Naive thymus-derived CD8-positive, alpha-beta T cell (primary cell): ENCODE results near the gene ATP2B3. TPM values are rescaled to one million over a fixed set of nuclear protein-coding genes. Genes with fewer than 3 reads are reported as not detected.

Source experiments
- ATAC-seq, 2 donors: fragments of 150-1000 bp; cut with Tn5 transposase in 1 of 2; sonication (Bioruptor Pico), chemical (Tn5 transposase) in 1 of 2; 1 replicate in 1 of 2; 2 replicates in 1 of 2; pipeline ENCODE4 v1.10.0; 2021; ENCODE audit warnings: mild to moderate bottlenecking in 2 of 2, moderate library complexity in 2 of 2
- POLR2A ChIA-PET: fragments of 350-600 bp; sonication (Branson Sonifier 250); formaldehyde crosslinking; loops from one replicate; lab custom pipeline; 2021; ENCODE audit warnings: antibody characterized with exemption; lab: Charles Lee
- DNase-seq, 10 donors: peaks; one replicate each; pipeline versions ENCODE4 v3.0.0 to v3.0.0-alpha.2; 2020 to 2022
- H3K27ac Mint-ChIP-seq, 10 donors: one replicate each; pipeline ENCODE4 v1.8.0; 2020 to 2022; ENCODE audit warnings: mild to moderate bottlenecking in 10 of 10, mixed read lengths in 10 of 10, moderate library complexity in 4 of 10, inconsistent platforms in 1 of 10
- H3K27me3 Mint-ChIP-seq, 5 donors: one replicate each; pipeline ENCODE4 v1.8.0; 2021 to 2022; ENCODE audit warnings: mixed read lengths in 5 of 5
- H3K36me3 Mint-ChIP-seq, 3 donors: one replicate each; pipeline ENCODE4 v1.8.0; 2020 to 2022; ENCODE audit warnings: mixed read lengths in 3 of 3, mild to moderate bottlenecking in 2 of 3, inconsistent platforms in 1 of 3
- H3K4me1 Mint-ChIP-seq, 4 donors: one replicate each; pipeline ENCODE4 v1.8.0; 2021 to 2022; ENCODE audit warnings: mixed read lengths in 4 of 4
- H3K4me3 Mint-ChIP-seq, 10 donors: one replicate each; pipeline ENCODE4 v1.8.0; 2020 to 2022; ENCODE audit warnings: mild to moderate bottlenecking in 10 of 10, mixed read lengths in 10 of 10, moderate library complexity in 6 of 10, inconsistent platforms in 1 of 10
- H3K9me3 Mint-ChIP-seq, 9 donors: one replicate each; pipeline ENCODE4 v1.8.0; 2020 to 2022; ENCODE audit warnings: mixed read lengths in 9 of 9, mild to moderate bottlenecking in 3 of 9, inconsistent platforms in 1 of 9, moderate library complexity in 1 of 9
- polyA plus RNA-seq, 3 donors: library from polyadenylated mRNA; unstranded; fragments of 300-500 nt; fragmentation: Illumina TruSeq; gene quantifications; one replicate each; pipeline ENCODE4 v1.2.3, GENCODE V29; 2021
- total RNA-seq, 8 experiments: library from RNA in 2 of 8; stranded (reverse) in 2 of 8; gene quantifications; one replicate each; pipeline ENCODE4 v1.2.3 and lab custom pipeline; 2021 to 2026

The ATP2B3 gene
- total and polyA plus RNA-seq, 5 experiments from 2014 or later = not detected

DNA sequence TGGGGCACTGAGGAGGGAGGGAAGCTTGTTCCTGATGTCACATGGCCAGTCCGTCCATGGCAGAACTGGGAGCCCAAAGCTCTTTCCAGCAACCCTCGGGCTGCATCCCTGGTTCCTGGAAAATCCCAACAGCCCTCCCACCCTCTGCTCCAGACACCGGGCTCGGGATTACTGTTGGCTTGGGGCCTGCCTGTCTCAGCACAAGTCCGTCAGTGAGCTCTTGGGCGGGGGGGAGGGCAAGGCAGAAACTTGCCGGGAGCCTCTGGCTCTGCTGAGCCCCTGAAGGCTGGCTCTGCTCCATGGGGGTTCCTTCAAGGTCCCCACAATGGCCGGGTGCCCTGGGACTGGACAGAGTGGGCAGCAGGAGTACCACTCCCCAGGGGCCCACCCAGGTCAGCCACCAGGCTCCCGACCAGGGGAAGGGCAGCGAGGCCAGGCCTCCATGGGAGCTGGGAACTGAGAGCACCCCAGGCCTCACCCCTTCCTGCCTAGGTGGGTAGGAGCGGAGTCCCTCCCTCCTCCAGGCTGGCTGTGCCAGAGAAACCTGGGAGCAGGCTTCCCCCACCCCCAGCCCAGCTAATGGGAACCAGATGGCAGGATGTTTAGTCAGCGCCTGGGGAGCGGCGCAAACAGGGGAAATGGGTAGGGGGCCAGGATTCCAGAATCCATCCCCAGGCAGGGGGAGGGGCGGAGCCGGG, 40.6 kb upstream of the ATP2B3 start:
- POLR2A ChIA-PET = no interaction called here
- Mint-ChIP-seq H3K9me3 (peaks cover 0 to 3% (median 0%) of the 10 kb centered on the region in 9 donors), H3K4me1 (peaks cover 0 to 9% (median 6%) of the 10 kb centered on the region in 4 donors), H3K27me3 (no peaks in the 10 kb centered on the region), H3K4me3 (no peak overlapping the region), H3K27ac (peak overlapping the region in 1 of 10 donors; percentile 36), H3K36me3 (no peaks in the 10 kb centered on the region)
- DNase-seq (no peak), ATAC-seq (no peak)

DNA sequence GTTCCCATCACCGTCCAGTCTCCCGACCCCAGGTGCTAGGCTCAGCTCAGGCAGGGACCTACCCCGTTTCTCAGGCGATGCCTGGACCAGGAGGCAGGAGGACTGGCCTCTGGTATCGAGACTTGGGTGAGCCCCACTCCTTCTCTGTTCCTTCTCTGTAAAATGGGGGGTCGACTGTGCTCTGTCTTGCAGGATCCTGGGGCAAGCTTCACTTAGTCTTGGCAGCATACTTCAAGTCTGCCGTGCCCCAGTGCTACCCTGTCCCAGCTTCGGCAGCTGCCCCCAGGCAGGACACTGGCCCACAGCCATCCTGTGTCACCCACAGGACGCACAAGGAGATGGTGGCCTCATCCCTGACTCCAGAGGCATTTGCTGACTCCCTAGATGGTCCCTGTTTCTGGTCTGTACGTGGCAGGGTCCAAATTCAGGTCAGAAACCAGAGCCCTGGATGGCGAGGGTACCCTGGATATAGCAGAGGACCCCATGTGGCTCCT, 40.0 kb upstream of the ATP2B3 start:
- H3K27ac Mint-ChIP-seq = no peak overlapping the region
- peaks cover 0 to 3% (median 0%) of the 10 kb centered on the region in 9 donors for H3K9me3 Mint-ChIP-seq
- ATAC-seq = no peak
- DNase-seq = no peak
- POLR2A ChIA-PET = no interaction called here
- no peaks in the 10 kb centered on the region for H3K27me3 Mint-ChIP-seq
- H3K36me3 Mint-ChIP-seq = no peaks in the 10 kb centered on the region
- H3K4me3 Mint-ChIP-seq = no peak overlapping the region
- peaks cover 0 to 9% (median 6%) of the 10 kb centered on the region in 4 donors for H3K4me1 Mint-ChIP-seq

DNA sequence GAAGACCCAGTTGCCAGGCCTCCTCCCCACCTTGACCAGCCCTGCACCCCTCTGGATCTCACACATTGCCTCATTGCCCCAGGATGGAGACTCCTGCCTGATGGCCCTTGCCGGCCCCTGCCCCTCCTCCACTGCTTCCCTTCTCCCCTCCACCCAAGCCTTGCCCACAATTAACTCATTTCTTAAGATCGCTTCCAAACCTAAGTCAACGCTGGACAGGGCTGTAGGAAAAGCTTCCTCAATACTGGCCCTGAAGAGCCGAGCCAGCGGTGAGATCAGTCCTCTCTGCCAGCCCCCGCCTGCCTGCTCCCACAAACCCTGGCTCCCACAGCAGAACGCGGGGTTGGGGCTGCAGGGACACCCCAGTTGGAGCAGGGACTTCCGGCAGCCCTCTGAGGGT, 39.5 kb upstream of the ATP2B3 start:
- Mint-ChIP-seq H3K27ac (no peak overlapping the region), H3K36me3 (no peaks in the 10 kb centered on the region), H3K4me1 (peaks cover 0 to 9% (median 6%) of the 10 kb centered on the region in 4 donors), H3K9me3 (peaks cover 0 to 3% (median 0%) of the 10 kb centered on the region in 9 donors), H3K4me3 (no peak overlapping the region), H3K27me3 (no peaks in the 10 kb centered on the region)
- POLR2A ChIA-PET = no interaction called here
- ATAC-seq (no peak), DNase-seq (no peak)

DNA sequence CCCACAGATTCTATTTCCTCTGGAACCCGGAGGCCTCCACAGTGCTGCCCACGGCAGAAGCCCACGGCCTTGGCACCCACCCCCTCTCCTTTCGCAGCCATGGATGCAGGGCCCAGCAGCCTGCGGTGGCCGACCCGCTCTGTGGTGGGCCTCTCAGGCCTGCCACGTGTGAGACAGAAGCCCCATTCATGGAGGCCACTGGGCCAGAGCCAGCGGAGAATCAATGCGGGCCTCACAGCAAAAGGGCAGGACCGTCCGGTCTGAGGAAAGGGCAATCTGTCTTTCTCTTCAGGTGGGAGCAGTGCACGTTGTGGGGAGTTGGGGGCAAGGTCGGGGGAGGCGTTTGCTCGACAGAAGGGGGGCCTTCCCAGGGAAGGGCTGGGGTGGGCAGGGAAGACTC, 38.7 kb upstream of the ATP2B3 start:
- no peak overlapping the region for H3K4me3 Mint-ChIP-seq
- H3K4me1 Mint-ChIP-seq = peaks cover 0 to 6% (median 4%) of the 10 kb centered on the region in 4 donors
- ATAC-seq (no peak), DNase-seq (no peak)
- POLR2A ChIA-PET = no interaction called here
- peaks cover 0 to 3% (median 0%) of the 10 kb centered on the region in 9 donors for H3K9me3 Mint-ChIP-seq
- no peak overlapping the region for H3K27ac Mint-ChIP-seq
- H3K36me3 Mint-ChIP-seq = no peaks in the 10 kb centered on the region
- H3K27me3 Mint-ChIP-seq = no peaks in the 10 kb centered on the region

DNA sequence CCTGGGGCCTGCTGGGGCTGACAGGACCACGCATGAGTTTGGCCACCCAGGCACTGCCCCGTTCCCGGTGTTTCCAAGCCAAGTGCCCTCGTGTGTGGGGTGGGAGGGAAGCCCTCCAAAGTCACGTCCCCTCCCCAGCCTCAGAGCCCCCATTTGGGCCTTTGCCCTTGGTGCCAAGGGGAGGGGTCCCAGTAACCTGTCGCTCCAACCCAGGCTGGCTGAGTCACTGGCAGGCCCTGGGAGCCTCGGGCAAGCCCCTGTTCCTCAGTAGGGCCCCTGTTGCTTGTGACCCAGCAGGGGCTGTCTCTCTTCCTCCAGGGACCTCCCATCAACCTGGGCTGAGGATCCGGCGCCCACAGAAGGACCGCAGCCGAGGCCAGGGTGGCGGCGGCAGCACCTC, 36.4 kb upstream of the ATP2B3 start:
- no peaks in the 10 kb centered on the region for H3K27me3 Mint-ChIP-seq

DNA sequence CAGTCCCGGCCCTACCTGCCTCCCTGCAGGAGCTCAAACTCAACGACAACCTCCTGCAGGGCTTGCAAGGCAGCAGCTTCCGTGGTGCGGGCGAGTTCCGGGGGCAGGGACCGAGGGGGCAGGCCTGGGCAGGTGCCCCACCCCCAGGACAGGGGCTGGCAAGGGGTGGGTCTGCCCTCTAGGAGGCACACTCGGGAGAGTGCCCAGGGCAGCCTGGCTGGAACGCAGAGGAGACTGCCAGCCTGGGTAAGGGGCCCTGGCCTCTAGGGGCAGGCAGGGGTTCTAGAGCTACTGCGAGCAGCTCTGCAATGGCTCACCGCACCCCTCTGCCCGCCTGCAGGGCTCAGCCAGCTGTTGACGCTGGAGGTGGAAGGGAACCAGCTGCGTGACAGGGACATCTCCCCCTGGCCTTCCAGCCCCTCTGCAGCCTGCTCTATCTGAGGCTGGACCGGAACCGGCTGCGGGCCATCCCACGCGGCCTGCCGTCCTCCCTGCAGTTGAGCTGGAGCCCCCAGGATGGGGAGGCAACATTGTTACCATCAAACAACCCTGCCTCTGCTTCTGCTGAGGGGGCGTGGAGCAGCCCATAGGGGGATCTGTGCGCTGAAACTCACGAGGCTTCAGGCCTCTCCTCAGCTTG, 34.9 kb upstream of the ATP2B3 start:
- H3K27ac Mint-ChIP-seq = no peak overlapping the region
- DNase-seq (no peak), ATAC-seq (no peak)
- H3K27me3 Mint-ChIP-seq = no peaks in the 10 kb centered on the region
- H3K4me3 Mint-ChIP-seq = no peak overlapping the region
- no peaks in the 10 kb centered on the region for H3K4me1 Mint-ChIP-seq
- no peaks in the 10 kb centered on the region for H3K36me3 Mint-ChIP-seq
- peaks cover 0 to 3% (median 0%) of the 10 kb centered on the region in 9 donors for H3K9me3 Mint-ChIP-seq
- POLR2A ChIA-PET = no interaction called here

More for the DNA sequence above, 36.4 kb upstream of the ATP2B3 start:
- H3K36me3 Mint-ChIP-seq = no peaks in the 10 kb centered on the region
- POLR2A ChIA-PET = no interaction called here
- no peak overlapping the region for H3K4me3 Mint-ChIP-seq
- no peak for ATAC-seq
- peaks cover 0 to 3% (median 0%) of the 10 kb centered on the region in 9 donors for H3K9me3 Mint-ChIP-seq
- no peak for DNase-seq
- H3K27ac Mint-ChIP-seq = no peak overlapping the region
- H3K4me1 Mint-ChIP-seq = peaks cover 0 to 2% (median 0%) of the 10 kb centered on the region in 4 donors

DNA sequence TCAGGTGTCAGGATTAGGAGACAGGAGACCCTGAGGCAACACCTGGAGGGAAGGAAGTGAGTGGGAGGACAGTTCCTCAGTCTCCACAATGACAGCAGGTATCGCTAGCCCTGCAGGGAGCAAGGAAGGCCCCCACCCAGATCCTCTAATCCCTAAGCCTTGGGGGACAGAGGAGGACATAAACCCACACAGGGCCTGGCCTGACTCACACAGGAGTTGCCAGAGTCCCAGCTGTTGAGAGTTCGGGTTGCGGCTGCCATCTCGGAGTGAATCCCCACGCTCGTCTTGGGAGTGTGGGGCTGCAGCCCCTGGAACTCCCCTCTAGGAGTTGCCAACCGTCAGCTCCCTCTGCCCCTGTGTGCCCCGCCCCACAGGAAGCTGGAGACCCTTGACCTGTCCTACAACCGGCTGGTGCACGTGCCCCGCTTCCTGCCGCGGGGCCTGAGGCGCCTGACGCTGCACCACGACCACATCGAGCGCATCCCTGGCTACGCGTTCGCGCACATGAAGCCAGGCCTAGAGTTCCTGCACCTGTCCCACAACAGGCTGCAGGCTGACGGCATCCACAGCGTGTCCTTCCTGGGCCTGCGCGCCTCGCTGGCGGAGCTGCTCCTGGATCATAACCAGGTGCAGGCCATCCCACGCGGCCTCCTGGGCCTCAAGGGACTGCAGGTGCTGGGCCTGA, 31.9 kb upstream of the ATP2B3 start:
- Mint-ChIP-seq H3K4me1 (no peaks in the 10 kb centered on the region), H3K4me3 (no peak overlapping the region), H3K27ac (no peak overlapping the region), H3K27me3 (no peaks in the 10 kb centered on the region), H3K9me3 (peaks cover 0 to 2% (median 0%) of the 10 kb centered on the region in 9 donors), H3K36me3 (no peaks in the 10 kb centered on the region)
- no peak for DNase-seq
- POLR2A ChIA-PET = no interaction called here
- no peak for ATAC-seq

DNA sequence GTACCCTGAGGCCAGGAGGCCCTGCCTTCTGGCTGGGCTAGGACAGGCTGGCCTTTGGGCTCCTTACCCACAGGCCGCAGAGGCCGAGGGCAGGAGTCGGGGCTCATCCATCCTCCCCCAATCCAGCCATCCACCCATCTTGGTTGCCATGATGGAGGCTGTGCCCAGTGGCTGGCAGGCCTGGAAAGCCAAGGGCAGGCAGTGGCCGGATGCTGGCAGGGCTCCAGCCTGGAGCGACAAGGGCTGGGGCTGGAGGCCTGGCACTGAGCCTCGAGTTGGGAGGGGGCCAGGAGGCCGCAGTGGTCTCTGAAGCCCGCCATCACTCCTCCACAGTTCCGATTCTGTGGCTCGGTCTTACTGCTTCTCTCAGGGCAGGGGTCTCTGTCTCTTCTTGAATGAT, 31.3 kb upstream of the ATP2B3 start:
- peaks cover 0 to 2% (median 0%) of the 10 kb centered on the region in 9 donors for H3K9me3 Mint-ChIP-seq

DNA sequence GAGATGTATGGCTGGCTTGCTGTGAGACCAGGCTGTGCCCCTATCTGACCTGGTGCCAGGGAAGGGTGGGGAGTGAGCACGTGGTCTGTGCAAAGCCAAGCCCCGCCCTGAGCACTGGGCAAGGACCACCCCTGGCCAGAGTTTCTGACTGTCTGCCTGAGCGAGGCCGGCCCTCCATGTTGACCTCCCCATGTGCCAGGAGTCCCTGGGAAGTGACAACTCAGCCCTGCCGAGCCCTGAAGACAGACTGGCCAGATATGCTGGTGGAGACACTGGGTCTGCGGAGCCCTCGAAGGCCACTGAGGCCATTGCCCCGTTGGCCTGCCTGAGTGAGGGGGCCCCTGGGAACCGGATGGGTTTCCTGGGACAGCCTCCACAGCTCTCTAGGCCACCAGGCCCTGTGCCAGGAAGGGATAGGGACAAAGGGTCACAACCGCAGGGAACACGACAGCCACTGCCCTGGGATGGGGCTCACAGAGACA, 29.8 kb upstream of the ATP2B3 start:
- H3K27ac Mint-ChIP-seq = no peak overlapping the region
- ATAC-seq = no peak
- POLR2A ChIA-PET = no interaction called here
- H3K4me3 Mint-ChIP-seq = no peak overlapping the region
- no peaks in the 10 kb centered on the region for H3K27me3 Mint-ChIP-seq
- no peak for DNase-seq
- peaks cover 0 to 2% (median 0%) of the 10 kb centered on the region in 9 donors for H3K9me3 Mint-ChIP-seq
- H3K4me1 Mint-ChIP-seq = no peaks in the 10 kb centered on the region
- H3K36me3 Mint-ChIP-seq = no peaks in the 10 kb centered on the region

More for the DNA sequence above, 31.3 kb upstream of the ATP2B3 start:
- ATAC-seq (no peak), DNase-seq (no peak)
- no peaks in the 10 kb centered on the region for H3K4me1 Mint-ChIP-seq
- H3K4me3 Mint-ChIP-seq = no peak overlapping the region
- no peaks in the 10 kb centered on the region for H3K27me3 Mint-ChIP-seq
- H3K27ac Mint-ChIP-seq = no peak overlapping the region
- POLR2A ChIA-PET = no interaction called here
- H3K36me3 Mint-ChIP-seq = no peaks in the 10 kb centered on the region

DNA sequence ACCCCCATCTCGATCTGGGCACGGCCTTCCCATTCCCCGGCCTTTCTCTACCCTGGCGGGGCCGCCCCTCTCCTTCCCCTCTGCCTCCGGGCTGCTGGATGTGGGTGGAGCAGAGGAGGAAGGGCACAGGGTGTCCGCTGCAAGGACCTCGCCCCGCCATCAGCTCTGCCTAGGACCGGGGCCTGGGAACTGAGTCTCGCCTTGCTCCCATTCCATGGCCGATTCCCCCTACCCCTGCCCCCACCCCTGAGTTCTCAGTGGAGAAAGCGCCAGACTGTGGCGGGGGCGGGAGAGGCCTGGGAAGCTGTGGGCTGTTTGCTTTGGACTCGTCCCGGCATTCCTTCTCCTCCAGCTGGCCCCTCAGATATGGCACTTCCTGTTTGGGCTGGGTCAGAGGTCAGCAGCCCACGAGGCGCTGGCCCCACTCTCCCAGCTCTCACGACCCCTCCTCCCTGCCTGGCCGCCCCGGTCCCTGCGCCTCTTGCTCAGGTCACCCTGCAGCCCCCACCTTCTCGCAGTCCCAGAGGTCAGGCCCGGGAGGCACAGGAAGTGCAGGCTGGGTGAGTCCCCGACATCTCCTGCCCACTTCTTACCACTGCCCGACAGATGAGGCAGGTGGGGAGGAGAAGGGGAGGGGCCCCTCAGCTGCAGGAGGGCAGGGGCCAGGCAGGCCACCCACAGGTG, 29.1 kb upstream of the ATP2B3 start:
- H3K36me3 Mint-ChIP-seq = no peaks in the 10 kb centered on the region
- ATAC-seq = no peak
- H3K4me3 Mint-ChIP-seq = no peak overlapping the region
- no peaks in the 10 kb centered on the region for H3K9me3 Mint-ChIP-seq
- H3K27ac Mint-ChIP-seq = no peak overlapping the region
- no peaks in the 10 kb centered on the region for H3K4me1 Mint-ChIP-seq
- no peak for DNase-seq
- POLR2A ChIA-PET = no interaction called here
- H3K27me3 Mint-ChIP-seq = no peaks in the 10 kb centered on the region

DNA sequence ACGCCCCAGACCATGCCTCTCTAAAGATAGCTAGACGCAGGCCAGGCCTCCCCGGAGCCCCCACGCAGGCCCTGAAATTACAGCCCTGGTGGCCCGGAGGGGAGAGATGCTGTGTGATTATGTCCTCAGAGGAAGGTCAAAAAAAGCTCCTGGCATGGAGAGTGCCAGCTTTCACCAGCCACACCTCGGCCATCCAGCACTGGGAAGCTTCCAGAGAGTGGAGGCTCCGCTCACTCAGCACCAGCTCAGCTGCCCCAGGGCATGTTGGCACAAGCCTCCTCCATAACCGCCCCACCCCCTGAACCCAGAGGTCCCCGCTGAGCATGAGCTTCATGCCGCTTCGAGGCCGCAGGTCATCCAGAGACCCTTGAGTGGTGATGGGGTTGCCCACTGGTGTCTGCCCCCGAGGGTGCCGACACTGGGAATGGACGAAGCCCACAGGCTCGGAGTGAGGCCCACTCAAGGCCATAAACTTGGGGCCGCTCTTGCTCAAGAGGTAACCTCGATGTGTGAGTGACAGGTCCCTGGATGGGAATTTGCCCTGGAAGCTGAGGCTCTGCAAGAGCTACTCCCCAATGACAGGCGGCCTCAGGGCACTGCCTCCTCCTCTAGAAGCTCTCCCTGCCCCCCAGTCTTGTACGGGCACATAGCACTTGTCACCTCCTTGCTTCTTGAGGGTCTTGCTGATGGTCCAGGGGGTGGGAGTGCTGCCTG, 27.1 kb upstream of the ATP2B3 start:
- Mint-ChIP-seq H3K4me1 (peaks cover 0 to 6% (median 2%) of the 10 kb centered on the region in 4 donors), H3K4me3 (no peak overlapping the region), H3K27me3 (peaks cover 0 to 3% (median 0%) of the 10 kb centered on the region in 5 donors), H3K36me3 (no peaks in the 10 kb centered on the region), H3K9me3 (no peaks in the 10 kb centered on the region), H3K27ac (no peak overlapping the region)
- ATAC-seq (no peak), DNase-seq (no peak)
- POLR2A ChIA-PET = no interaction called here

DNA sequence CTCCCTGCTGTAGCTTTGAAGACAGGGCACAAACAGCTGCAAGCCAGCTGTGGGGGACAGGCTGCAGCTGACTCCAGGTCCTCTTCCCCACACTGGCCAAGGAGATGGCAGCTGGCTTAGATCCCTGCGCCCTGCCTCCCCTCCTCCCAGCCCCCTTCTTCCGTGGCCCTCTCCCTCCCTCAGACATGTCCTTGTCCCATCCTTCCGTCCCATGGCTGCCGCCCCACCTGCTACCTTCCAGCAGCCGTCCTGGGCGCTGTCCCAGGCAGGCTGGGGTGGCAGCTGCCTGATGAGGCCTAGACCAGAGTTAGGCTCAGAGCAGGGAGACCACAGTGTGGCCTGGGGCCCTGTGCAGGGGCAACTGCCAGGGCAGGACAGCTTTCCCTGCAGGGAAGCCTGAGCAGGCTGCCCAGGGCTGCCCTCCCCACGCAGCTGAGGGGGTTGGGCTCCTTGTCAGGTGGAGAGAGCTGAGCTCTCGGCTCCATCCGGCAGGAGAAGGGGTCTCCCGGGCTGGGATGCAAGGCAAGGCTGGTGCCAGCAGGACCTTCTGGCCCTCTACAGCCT, 26.0 kb upstream of the ATP2B3 start:
- DNase-seq = no peak
- Mint-ChIP-seq H3K4me1 (peaks cover 0 to 7% (median 2%) of the 10 kb centered on the region in 4 donors), H3K27ac (no peak overlapping the region), H3K4me3 (no peak overlapping the region), H3K36me3 (no peaks in the 10 kb centered on the region), H3K9me3 (no peaks in the 10 kb centered on the region), H3K27me3 (peaks cover 0 to 3% (median 0%) of the 10 kb centered on the region in 5 donors)
- POLR2A ChIA-PET = no interaction called here
- no peak for ATAC-seq
